ENCODE measurements around the gene MACO1.

MACO1 gene

GRCh38 chr1:25425098-25426085 is 5.3 kb upstream of the MACO1 start:
- no peak overlapping the region for H3K4me3 Mint-ChIP-seq

GRCh38 chr1:25427696-25428095 is 3.0 kb upstream of the MACO1 start:
- Mint-ChIP-seq H3K9me3 (no peaks in the 10 kb centered on the region), H3K4me1 (peaks cover 21% of the 10 kb centered on the region), H3K4me3 (no peak overlapping the region), H3K36me3 (ENCODE audit: low read depth) (no peaks in the 10 kb centered on the region), H3K27ac (no peak overlapping the region), H3K27me3 (ENCODE audit: low read depth, poor library complexity) (peaks cover 14% of the 10 kb centered on the region)
- no peak for DNase-seq
- TF ChIP-seq CTCF (IDR thresholded peaks at IDR 0.05) = no peak

More at GRCh38 chr1:25425098-25426085, 5.3 kb upstream of the MACO1 start:
- H3K36me3 Mint-ChIP-seq (ENCODE audit: low read depth) = no peaks in the 10 kb centered on the region
- H3K27ac Mint-ChIP-seq = no peak overlapping the region
- no peak for TF ChIP-seq CTCF (IDR thresholded peaks at IDR 0.05)
- no peak for DNase-seq
- H3K4me1 Mint-ChIP-seq = peaks cover 10% of the 10 kb centered on the region
- H3K9me3 Mint-ChIP-seq = no peaks in the 10 kb centered on the region
- peaks cover 20% of the 10 kb centered on the region for H3K27me3 Mint-ChIP-seq (ENCODE audit: low read depth, poor library complexity)

GRCh38 chr1:25428475-25429166 is 2.1 kb upstream of the MACO1 start:
- H3K4me3 Mint-ChIP-seq = peak overlapping the region; percentile 60
- peaks cover 8% of the 10 kb centered on the region for H3K27me3 Mint-ChIP-seq (ENCODE audit: low read depth, poor library complexity)
- peaks cover 30% of the 10 kb centered on the region for H3K4me1 Mint-ChIP-seq
- no peak for TF ChIP-seq CTCF (IDR thresholded peaks at IDR 0.05)
- no peak for DNase-seq
- no peaks in the 10 kb centered on the region for H3K9me3 Mint-ChIP-seq
- no peaks in the 10 kb centered on the region for H3K36me3 Mint-ChIP-seq (ENCODE audit: low read depth)
- H3K27ac Mint-ChIP-seq = no peak overlapping the region

- H3K9me3 Mint-ChIP-seq = no peaks in the 10 kb centered on the region
- peaks cover 53% of the 10 kb centered on the region for H3K4me1 Mint-ChIP-seq
- H3K36me3 Mint-ChIP-seq (ENCODE audit: low read depth) = no peaks in the 10 kb centered on the region
- no peak overlapping the region for H3K27ac Mint-ChIP-seq
- no peak for TF ChIP-seq CTCF (IDR thresholded peaks at IDR 0.05)
- H3K4me3 Mint-ChIP-seq = peak overlapping the region; percentile 94
- DNase-seq = peak; percentile 72
- no peaks in the 10 kb centered on the region for H3K27me3 Mint-ChIP-seq (ENCODE audit: low read depth, poor library complexity)
Observed at GRCh38 chr1:25430967-25431881, 527 bp downstream of the MACO1 start.

- no peak for TF ChIP-seq CTCF (IDR thresholded peaks at IDR 0.05)
- H3K27me3 Mint-ChIP-seq (ENCODE audit: low read depth, poor library complexity) = no peaks in the 10 kb centered on the region
- no peaks in the 10 kb centered on the region for H3K36me3 Mint-ChIP-seq (ENCODE audit: low read depth)
- H3K9me3 Mint-ChIP-seq = no peaks in the 10 kb centered on the region
- DNase-seq = no peak
- H3K4me3 Mint-ChIP-seq = peak overlapping the region; percentile 89
- H3K27ac Mint-ChIP-seq = no peak overlapping the region
- peaks cover 53% of the 10 kb centered on the region for H3K4me1 Mint-ChIP-seq
Observed at GRCh38 chr1:25431955-25432719, 1.4 kb downstream of the MACO1 start.

Measured in nephron progenitor cell (in vitro differentiated cells).